Activated naive CD4-positive, alpha-beta T cell treated with anti-CD3 and anti-CD28 coated beads, Interleukin-2, amount 50 U/mL, for 16 hours (primary cell): ENCODE data around the gene S100A4.
"Not testable (repeated sequence)": the region's sequence is repeated elsewhere in the genome, so short reads cannot be mapped to it uniquely, and the experiment has no call there.

Experiments used
- DNase-seq: peaks from one replicate; pipeline ENCODE4 v3.0.0-alpha.2; 2020

S100A4 gene

DNA sequence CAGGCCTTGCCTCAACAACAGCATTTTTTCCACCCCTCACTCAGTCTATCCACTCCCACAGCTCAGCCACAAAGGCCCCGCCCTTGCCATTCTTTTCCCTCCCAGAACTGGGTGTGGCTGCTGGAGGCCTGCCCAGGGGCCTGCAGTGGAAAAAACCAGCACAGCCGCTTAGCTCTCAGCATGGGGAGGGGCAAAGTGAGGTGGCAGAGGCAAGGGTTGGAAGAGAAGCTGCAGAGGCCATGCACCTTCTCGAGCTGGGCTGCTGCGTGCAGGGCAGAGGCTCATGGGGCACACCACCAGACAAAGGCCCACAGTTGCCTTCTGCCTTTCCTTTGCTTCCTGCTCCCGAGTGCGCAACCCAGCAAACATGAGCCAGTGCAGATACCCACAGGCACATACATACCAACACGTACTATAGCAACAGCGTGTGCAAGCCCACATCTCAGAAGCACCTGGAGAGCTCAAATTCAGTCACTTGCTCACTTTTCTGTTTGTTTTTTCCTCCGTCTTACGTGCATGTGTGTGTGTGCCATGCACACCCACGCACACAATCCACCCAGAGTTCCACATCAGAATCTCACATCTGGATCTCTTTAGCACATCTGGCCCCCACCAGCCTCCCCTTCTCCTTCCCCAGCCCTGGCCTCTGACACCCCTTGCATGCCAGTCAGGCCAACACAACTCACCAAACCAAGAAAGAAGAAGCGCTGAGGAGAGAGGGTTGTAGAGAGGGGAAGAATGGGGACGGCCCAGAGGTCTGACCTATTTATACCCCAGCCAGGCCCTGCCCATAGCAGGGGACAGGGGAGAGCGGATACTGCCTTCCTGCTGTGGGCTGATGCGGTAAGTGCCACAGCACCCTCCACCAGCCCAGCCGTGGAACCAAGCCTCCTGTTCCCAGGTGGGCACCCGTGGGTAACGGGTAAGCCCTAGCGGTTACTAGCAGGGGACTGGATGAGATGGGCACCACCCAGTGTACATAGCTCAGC lies at the start of gene S100A4:
Gene S100A4, minus strand, starts transcription at position 740 of the 989 bp plus-strand sequence. CDS start 1,012 bp downstream, outside the sequence.
- DNase-seq = peak; percentile 92

- no peak for DNase-seq
Measured at GRCh38 chr1:153592748-153593147, 47.1 kb upstream of the S100A4 start.

DNA sequence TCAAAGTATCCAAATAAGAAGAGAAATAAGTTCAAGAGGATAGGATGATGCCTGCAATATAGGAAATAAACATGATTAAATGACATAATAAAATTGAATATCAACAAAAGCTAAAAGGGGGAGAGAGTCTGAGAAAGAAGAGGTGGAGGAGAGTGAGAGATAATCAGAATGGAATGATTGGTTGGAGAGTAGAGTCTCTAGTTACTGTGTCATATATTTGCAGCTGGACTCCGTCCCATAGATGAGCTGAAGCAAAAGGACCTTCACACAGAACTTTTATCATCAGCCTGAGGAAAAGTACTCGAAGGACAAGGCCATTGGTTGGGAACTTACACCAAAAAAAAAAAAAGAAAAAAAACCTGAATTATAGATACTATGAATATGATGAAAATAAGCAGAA lies 42.9 kb upstream of the S100A4 start:
- DNase-seq = no peak

DNA sequence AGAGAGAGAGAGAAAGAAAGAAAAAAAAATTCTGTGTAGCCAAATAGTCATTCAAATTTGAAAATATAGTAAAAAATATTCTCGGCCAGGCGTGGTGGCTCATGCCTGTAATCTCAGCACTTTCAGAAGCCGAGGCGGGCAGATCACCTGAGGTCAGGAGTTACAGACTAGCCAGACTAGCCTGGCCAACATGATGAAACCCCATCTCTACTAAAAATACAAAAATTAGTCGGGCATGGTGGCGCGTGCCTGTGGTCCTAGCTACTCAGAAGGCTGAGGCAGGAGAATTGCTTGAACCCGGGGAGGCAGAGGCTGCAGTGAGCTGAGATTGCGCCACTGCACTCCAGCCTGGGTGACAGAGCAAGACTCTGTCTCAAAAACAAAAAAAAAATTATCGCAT lies 42.4 kb upstream of the S100A4 start:
- not testable (repeated sequence) for DNase-seq

DNA sequence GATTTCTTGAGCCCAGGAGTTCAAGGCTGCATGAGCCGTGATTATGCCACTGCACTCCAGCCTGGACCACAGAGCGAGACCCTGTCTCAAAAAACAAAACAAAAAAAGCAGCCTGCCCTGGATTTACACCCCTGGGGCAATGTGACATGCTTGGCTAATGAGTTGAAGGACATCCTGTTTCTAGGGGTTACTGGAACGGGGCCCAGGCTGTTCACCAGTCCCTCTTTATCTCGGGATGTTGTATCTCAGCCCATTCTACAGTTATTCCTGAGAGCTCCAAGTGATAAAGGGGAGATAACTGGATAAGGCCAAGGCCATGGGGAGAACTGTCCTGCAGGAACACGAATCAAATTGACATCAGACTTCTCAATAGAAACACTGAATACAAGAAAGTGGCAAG lies 41.7 kb upstream of the S100A4 start:
- no peak for DNase-seq

GRCh38 chr1:153586347-153586746 lies 40.7 kb upstream of the S100A4 start:
- DNase-seq = no peak

DNA sequence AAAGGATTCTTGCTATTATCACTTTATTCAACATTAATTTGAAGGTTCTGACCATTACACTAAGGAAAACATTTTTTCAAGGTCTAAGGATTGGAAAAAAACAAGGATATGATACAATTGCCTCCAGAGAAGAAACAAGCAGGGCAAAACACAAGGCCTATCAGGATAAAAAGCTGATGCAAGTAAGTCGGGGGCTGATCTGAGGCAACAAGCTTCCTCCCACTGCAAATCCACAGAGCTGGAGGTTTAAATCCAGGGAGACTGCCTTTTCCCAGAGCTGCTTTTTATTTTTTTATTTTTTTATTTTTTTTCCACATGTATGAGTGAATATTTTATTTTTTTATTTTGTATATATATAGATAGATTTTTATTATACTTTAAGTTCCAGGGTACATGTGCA lies 39.4 kb upstream of the S100A4 start:
- DNase-seq = no peak

GRCh38 chr1:153583976-153584375 lies 38.4 kb upstream of the S100A4 start:
- DNase-seq = no peak

- not testable (repeated sequence) for DNase-seq
Measured at GRCh38 chr1:153583514-153583913, 37.9 kb upstream of the S100A4 start.

DNA sequence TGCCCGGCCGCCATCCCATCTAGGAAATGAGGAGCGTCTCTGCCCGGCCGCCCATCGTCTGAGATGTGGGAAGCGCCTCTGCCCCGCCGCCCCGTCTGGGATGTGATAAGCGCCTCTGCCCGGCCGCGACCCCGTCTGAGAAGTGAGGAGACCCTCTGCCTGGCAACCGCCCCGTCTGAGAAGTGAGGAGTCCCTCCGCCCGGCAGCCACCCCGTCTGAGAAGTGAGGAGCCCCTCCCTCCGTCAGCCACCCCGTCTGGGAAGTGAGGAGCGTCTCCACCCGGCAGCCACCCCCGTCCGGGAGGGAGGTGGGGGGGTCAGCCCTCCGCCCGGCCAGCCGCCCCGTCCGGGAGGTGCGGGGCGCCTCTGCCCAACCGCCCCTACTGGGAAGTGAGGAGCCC lies 37.2 kb upstream of the S100A4 start:
- not testable (repeated sequence) for DNase-seq

DNA sequence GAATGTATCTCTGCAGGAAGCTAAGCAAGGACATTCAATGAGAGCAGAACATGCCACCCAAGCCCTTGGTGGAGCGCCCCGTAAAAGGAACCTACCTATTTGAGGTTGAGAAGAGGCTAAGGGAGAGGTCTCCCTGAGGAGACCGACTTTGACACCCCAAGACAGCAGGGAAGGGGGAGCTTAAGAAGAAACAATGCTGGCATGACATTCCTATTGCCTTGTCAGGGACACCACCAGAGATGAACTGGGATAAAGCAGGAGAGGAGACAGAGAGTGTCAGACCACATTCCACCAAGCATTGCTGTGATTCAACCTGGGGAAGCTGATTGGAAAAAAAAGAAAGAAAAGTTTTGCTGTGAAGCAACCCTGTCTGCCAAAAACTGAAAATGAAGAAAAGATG lies 33.3 kb upstream of the S100A4 start:
- no peak for DNase-seq

- DNase-seq = no peak
Measured at GRCh38 chr1:153578490-153578889, 32.9 kb upstream of the S100A4 start.

DNA sequence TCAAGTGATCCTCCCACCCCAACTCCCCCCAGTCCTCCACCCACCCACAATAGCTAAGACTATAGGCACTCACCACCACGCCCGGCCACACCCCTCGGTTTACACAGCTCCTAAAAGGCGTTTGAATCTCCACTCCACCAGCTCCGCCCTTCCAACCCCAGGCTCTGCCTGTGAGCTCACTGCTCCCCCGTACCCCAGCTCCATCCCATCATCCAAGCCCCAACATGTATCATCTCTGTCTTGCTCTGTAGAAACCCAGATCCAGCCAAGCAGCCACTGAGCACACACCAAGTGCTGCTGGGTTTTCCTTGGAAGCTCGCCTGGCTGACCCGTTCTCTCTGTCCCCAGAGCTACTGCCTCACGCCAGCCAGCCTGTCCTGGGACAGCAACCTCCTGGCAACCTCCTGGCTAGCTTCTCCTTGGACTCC lies 32.0 kb upstream of the S100A4 start:
- no peak for DNase-seq

DNA sequence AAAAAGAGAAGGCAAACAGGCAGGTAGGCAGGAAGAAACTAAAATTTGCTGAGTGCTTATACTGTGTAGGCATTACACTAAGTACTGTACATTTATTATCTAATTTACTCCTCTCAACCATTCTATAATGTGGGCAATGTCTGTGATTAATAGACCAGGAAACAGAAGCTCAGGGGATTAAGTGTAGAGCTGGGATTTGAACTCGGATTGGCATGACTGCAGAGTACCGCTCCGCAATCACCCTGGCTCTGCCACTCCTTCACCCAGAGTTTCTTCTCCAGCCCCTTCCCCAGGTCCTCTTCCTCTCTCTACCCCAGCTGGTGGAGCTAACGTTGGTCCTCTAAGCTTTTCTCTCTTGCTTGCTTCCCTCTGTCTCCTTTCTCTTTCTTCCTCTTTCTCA lies 31.5 kb upstream of the S100A4 start:
- DNase-seq = no peak

GRCh38 chr1:153575497-153575896 lies 29.9 kb upstream of the S100A4 start:
- DNase-seq = not testable (repeated sequence)

DNA sequence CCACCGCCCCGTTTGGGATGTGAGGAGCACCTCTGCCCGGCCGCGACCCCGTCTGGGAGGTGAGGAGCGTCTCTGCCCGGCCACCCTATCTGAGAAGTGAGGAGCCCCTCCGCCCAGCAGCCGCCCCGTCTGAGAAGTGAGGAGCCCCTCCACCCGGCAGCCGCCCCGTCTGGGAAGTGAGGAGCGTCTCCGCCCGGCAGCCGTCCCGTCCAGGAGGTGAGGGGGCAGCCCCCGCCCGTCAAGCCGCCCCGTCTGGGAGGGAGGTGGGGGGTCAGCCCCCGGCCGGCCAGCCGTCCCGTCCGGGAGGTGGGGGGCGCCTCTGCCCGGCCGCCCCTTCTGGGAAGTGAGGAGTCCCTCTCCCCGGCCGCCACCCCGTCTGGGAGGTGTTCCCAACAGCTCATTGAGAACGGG lies 29.5 kb upstream of the S100A4 start:
- DNase-seq = not testable (repeated sequence)

- DNase-seq = no peak
Measured at GRCh38 chr1:153573351-153573750, 27.7 kb upstream of the S100A4 start.

DNA sequence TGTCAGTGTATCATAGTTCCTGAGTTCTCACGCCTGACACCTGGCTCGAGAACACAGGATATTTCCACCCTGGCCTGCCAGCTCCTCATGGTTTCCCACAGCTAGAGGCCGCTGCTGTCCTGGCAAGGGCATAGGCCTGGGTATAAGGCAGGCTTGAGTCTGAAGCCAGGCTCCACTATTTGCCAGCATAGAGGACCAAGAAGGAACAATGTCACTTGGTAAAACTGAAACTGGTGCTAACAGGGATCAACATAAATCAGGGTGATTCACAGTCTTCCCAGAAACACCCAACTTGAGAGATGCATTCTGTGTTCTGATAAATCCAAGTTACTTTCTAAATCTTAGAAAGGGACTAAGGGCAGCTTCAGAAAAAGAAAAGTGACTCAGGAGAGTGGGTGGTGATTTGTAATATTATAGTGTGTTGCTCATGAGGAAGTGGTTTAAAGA lies 27.0 kb upstream of the S100A4 start:
- DNase-seq = peak; percentile 52

GRCh38 chr1:153571706-153572105 lies 26.1 kb upstream of the S100A4 start:
- no peak for DNase-seq

DNA sequence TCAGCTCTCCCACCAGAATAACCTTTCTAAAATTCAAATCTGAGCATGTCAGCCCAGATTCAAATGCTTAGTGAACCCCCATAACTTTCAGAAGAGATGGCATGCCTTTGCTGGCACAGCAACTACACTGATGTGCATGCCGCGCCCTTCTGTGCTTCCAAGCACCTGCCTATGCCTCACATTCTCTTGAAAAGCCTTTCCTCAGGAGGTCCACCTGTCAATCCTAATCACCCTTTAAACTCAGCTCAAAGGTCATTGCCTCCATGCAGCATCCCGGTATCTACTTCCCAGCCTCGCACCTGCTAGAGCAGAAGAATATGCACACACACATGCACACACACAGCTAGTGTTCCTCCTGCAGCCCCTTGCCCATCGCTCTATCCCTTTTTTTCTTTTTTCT lies 25.3 kb upstream of the S100A4 start:
- DNase-seq = no peak

- no peak for DNase-seq
Measured at GRCh38 chr1:153569465-153569864, 23.9 kb upstream of the S100A4 start.

GRCh38 chr1:153568367-153569099 lies 22.9 kb upstream of the S100A4 start:
- DNase-seq = peak; percentile 76

- peak; percentile 55 for DNase-seq
Measured at GRCh38 chr1:153567621-153568366, 22.2 kb upstream of the S100A4 start.
